WTC11 (cell line): Measurements from ENCODE around the gene MOB3B.

Source experiments
- CBFB ChIP-seq: sonication (generic); formaldehyde crosslinking; IDR thresholded peaks from 2 replicates; pipeline ENCODE4 v1.8.1; 2022; ENCODE audit warnings: mild to moderate bottlenecking, low read depth, missing genetic modification reagents
- CTCF ChIP-seq: fragments of 200-600 bp; IDR thresholded peaks from 2 replicates; pipeline ENCODE4 v1.8.0; 2022; ENCODE audit warnings: antibody characterized with exemption
- ELF4 ChIP-seq: sonication (generic); formaldehyde crosslinking; IDR thresholded peaks from 2 replicates; pipeline ENCODE4 v1.8.1; 2022; ENCODE audit warnings: low read depth, mild to moderate bottlenecking, moderate library complexity, missing genetic modification reagents
- FOXP1 ChIP-seq: sonication (generic); formaldehyde crosslinking; IDR thresholded peaks from 2 replicates; pipeline ENCODE4 v1.8.0; 2022; ENCODE audit warnings: missing genetic modification reagents, mild to moderate bottlenecking, moderate library complexity, borderline replicate concordance
- HMGA2 ChIP-seq: fragments of 250-450 bp; sonication (Bioruptor Pico); IDR thresholded peaks from 2 replicates; pipeline ENCODE4 v1.4.0; 2021; ENCODE audit warnings: mild to moderate bottlenecking, moderate library complexity
- USF2 ChIP-seq: sonication (generic); formaldehyde crosslinking; IDR thresholded peaks from 2 replicates; pipeline ENCODE4 v1.8.1; 2023; ENCODE audit warnings: mild to moderate bottlenecking, missing genetic modification reagents, moderate library complexity

- TF ChIP-seq CTCF (no peak), CBFB (CRISPR knock-in tag) (no peak), HMGA2 (no peak), FOXP1 (no peak), ELF4 (CRISPR knock-in tag) (no peak), USF2 (CRISPR knock-in tag) (no peak)
Measured at GRCh38 chr9:27280860-27281259, 248.8 kb downstream of the MOB3B start.
